ENCODE measurements around the gene GMDS.

DNA sequence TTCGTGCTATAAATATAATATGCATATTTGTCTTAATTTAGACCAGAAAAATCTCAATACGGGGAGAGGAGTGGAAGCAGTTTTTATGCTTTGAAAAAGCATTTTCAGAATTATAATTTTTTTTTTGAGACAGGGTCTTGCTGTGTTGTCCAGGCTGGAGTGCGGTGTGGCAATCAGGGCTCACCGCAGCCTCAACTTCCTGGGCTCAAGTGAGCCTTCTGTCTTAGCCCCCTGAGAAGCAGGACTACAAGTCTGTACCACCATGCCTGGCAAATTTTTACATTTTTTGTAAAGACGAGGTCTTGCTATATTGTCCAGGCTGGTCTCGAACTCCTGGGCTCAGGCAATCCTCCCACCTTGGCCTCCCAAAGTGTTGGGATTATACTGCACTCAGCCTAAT is 438.5 kb downstream of the GMDS start:
- TF ChIP-seq, protein P1, sequence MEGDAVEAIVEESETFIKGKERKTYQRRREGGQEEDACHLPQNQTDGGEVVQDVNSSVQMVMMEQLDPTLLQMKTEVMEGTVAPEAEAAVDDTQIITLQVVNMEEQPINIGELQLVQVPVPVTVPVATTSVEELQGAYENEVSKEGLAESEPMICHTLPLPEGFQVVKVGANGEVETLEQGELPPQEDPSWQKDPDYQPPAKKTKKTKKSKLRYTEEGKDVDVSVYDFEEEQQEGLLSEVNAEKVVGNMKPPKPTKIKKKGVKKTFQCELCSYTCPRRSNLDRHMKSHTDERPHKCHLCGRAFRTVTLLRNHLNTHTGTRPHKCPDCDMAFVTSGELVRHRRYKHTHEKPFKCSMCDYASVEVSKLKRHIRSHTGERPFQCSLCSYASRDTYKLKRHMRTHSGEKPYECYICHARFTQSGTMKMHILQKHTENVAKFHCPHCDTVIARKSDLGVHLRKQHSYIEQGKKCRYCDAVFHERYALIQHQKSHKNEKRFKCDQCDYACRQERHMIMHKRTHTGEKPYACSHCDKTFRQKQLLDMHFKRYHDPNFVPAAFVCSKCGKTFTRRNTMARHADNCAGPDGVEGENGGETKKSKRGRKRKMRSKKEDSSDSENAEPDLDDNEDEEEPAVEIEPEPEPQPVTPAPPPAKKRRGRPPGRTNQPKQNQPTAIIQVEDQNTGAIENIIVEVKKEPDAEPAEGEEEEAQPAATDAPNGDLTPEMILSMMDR (IDR thresholded peaks at IDR 0.05) = no peak
- no peak for TF ChIP-seq POLR2A (IDR thresholded peaks at IDR 0.05)
